MM.1S (cell line): ENCODE data around the gene CRMP1.

ENCODE experiments used
- DNase-seq: peaks from one replicate; pipeline ENCODE4 v3.0.0-alpha.2; 2015
- H2AFZ ChIP-seq: fragments of 300-600 bp; sonication (generic); 2 replicates; pipeline ENCODE4 v1.6.0; 2016; ENCODE audit warnings: antibody characterized with exemption, low read length
- H3F3A ChIP-seq: fragments of 300-600 bp; sonication (generic); 2 replicates; pipeline ENCODE4 v1.6.1; 2016; ENCODE audit warnings: mild to moderate bottlenecking, antibody characterized with exemption, low read length, moderate library complexity, mixed read lengths; ENCODE audit not compliant: insufficient read depth
- H3K27ac ChIP-seq: fragments of 300-600 bp; sonication (generic); 2 replicates; pipeline ENCODE4 v1.5.1; 2016; ENCODE audit warnings: mild to moderate bottlenecking, low read length
- H3K27me3 ChIP-seq: fragments of 300-600 bp; sonication (generic); replicated peaks from 2 replicates; pipeline ENCODE4 v1.6.0; 2016; ENCODE audit warnings: low read length; ENCODE audit not compliant: insufficient read depth
- H3K36me3 ChIP-seq: fragments of 300-600 bp; sonication (generic); replicated peaks from 2 replicates; pipeline ENCODE4 v1.6.1; 2016; ENCODE audit warnings: mild to moderate bottlenecking, low read length, mixed read lengths; ENCODE audit not compliant: insufficient read depth
- H3K4me1 ChIP-seq: fragments of 300-600 bp; sonication (generic); 2 replicates; pipeline ENCODE4 v1.6.1; 2016; ENCODE audit warnings: low read length, mixed read lengths
- H3K4me2 ChIP-seq: fragments of 300-600 bp; sonication (generic); 2 replicates; pipeline ENCODE4 v1.6.0; 2016; ENCODE audit warnings: low read depth, low read length
- H3K4me3 ChIP-seq: fragments of 300-600 bp; sonication (generic); 2 replicates; pipeline ENCODE4 v1.5.1; 2016; ENCODE audit warnings: low read length, mixed read lengths
- H3K79me2 ChIP-seq: fragments of 300-600 bp; sonication (generic); 2 replicates; pipeline ENCODE4 v1.6.1; 2016; ENCODE audit warnings: mixed run types, low read length, mixed read lengths
- H3K9ac ChIP-seq: fragments of 300-600 bp; sonication (generic); 2 replicates; pipeline ENCODE4 v1.6.1; 2016; ENCODE audit warnings: low read length, mixed read lengths
- H3K9me2 ChIP-seq: fragments of 300-600 bp; sonication (generic); replicated peaks from 2 replicates; pipeline ENCODE4 v1.6.1; 2016; ENCODE audit warnings: mild to moderate bottlenecking, low read length, mixed read lengths; ENCODE audit not compliant: insufficient read depth
- H3K9me3 ChIP-seq: fragments of 300-600 bp; sonication (generic); replicated peaks from 2 replicates; pipeline ENCODE4 v1.6.1; 2016; ENCODE audit warnings: mild to moderate bottlenecking, low read length, mixed read lengths; ENCODE audit not compliant: insufficient read depth
- H4K20me1 ChIP-seq: fragments of 300-600 bp; sonication (generic); 2 replicates; pipeline ENCODE4 v1.6.1; 2016; ENCODE audit warnings: mild to moderate bottlenecking, low read length, moderate library complexity, mixed read lengths; ENCODE audit not compliant: insufficient read depth
- EZH2 ChIP-seq: fragments of 300-600 bp; sonication (generic); optimal IDR thresholded peaks from 2 replicates; pipeline ENCODE3; 2017; ENCODE audit warnings: low read depth, mild to moderate bottlenecking, antibody characterized with exemption, low read length, mixed read lengths
- EZH2phosphoT487 ChIP-seq: fragments of 300-600 bp; sonication (generic); IDR thresholded peaks from 2 replicates; pipeline ENCODE4 v1.6.1; 2018; ENCODE audit warnings: antibody characterized with exemption, low read length
- TF ChIP-seq, protein P1 (sequence below): fragments of 300-600 bp; sonication (generic); IDR thresholded peaks from 2 replicates; pipeline ENCODE4 v1.5.1; 2016; ENCODE audit warnings: antibody characterized with exemption, low read length, mixed read lengths

The CRMP1 gene

DNA sequence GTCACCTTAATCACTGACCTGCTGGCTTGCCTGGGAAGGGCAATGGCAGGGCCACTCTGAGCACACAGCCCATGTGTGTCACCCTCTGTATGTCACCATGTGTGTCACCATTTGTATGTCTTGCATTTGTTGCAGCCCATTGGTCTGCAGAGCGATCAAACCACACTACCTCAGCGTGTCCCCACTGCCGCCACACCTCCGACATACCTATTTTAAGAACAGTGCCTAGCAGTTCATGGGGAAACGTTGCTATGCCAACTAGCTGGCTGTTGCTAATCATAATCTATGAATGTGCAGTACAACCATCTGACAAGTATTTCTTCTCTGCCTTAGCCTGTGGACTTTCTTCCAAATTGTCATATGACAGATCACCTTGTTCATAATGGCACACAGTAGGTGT lies 8.0 kb upstream of the CRMP1 start:
- H4K20me1 ChIP-seq = no peaks in the 10 kb centered on the region
- TF ChIP-seq, protein P1, sequence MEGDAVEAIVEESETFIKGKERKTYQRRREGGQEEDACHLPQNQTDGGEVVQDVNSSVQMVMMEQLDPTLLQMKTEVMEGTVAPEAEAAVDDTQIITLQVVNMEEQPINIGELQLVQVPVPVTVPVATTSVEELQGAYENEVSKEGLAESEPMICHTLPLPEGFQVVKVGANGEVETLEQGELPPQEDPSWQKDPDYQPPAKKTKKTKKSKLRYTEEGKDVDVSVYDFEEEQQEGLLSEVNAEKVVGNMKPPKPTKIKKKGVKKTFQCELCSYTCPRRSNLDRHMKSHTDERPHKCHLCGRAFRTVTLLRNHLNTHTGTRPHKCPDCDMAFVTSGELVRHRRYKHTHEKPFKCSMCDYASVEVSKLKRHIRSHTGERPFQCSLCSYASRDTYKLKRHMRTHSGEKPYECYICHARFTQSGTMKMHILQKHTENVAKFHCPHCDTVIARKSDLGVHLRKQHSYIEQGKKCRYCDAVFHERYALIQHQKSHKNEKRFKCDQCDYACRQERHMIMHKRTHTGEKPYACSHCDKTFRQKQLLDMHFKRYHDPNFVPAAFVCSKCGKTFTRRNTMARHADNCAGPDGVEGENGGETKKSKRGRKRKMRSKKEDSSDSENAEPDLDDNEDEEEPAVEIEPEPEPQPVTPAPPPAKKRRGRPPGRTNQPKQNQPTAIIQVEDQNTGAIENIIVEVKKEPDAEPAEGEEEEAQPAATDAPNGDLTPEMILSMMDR = no peak
- no peak for TF ChIP-seq EZH2phosphoT487
- TF ChIP-seq EZH2 = no peak
- H3K9ac ChIP-seq = no peak overlapping the region
- H2AFZ ChIP-seq = no peak overlapping the region
- no peak overlapping the region for H3K27ac ChIP-seq
- no peaks in the 10 kb centered on the region for H3F3A ChIP-seq
- H3K4me3 ChIP-seq = no peak overlapping the region
- H3K9me2 ChIP-seq = no peaks in the 10 kb centered on the region; the same call in 1 of the 2 replicates
- H3K9me3 ChIP-seq = no peaks in the 10 kb centered on the region
- H3K36me3 ChIP-seq = no peaks in the 10 kb centered on the region
- H3K4me2 ChIP-seq = no peak overlapping the region
- DNase-seq = no peak
- H3K79me2 ChIP-seq = no peaks in the 10 kb centered on the region
- no peaks in the 10 kb centered on the region for H3K4me1 ChIP-seq
- H3K27me3 ChIP-seq = peaks cover 22% of the 10 kb centered on the region; the same call in 1 of the 2 replicates

- Histone ChIP-seq H3K27ac (peak overlapping the region; percentile 9; the same call in 1 of the 2 replicates), H3K79me2 (no peaks in the 10 kb centered on the region), H3K4me3 (no peak overlapping the region), H3K4me1 (no peaks in the 10 kb centered on the region), H3K9ac (no peak overlapping the region), H3K36me3 (no peaks in the 10 kb centered on the region), H3K9me3 (no peaks in the 10 kb centered on the region), H4K20me1 (no peaks in the 10 kb centered on the region), H3F3A (no peaks in the 10 kb centered on the region), H2AFZ (no peak overlapping the region), H3K4me2 (no peak overlapping the region), H3K27me3 (peaks cover 25% of the 10 kb centered on the region; the same call in 1 of the 2 replicates), H3K9me2 (no peaks in the 10 kb centered on the region; the same call in 1 of the 2 replicates)
- TF ChIP-seq EZH2 (no peak), EZH2phosphoT487 (no peak)
- TF ChIP-seq, protein P1 = no peak
- no peak for DNase-seq
These were observed 7.0 kb upstream of the CRMP1 start for GRCh38 chr4:5899881-5900280.

- DNase-seq = no peak
- H3K4me2 ChIP-seq = no peak overlapping the region
- TF ChIP-seq EZH2phosphoT487 = no peak
- TF ChIP-seq, protein P1 = no peak
- H4K20me1 ChIP-seq = no peaks in the 10 kb centered on the region
- H3K79me2 ChIP-seq = no peaks in the 10 kb centered on the region
- peaks cover 25% of the 10 kb centered on the region; the same call in 1 of the 2 replicates for H3K27me3 ChIP-seq
- H3K27ac ChIP-seq = peak overlapping the region; percentile 9; the same call in 1 of the 2 replicates
- no peaks in the 10 kb centered on the region for H3F3A ChIP-seq
- H2AFZ ChIP-seq = no peak overlapping the region
- H3K36me3 ChIP-seq = no peaks in the 10 kb centered on the region
- H3K9me2 ChIP-seq = no peaks in the 10 kb centered on the region; the same call in 1 of the 2 replicates
- no peak overlapping the region for H3K9ac ChIP-seq
- no peaks in the 10 kb centered on the region for H3K4me1 ChIP-seq
- no peak overlapping the region for H3K4me3 ChIP-seq
- H3K9me3 ChIP-seq = no peaks in the 10 kb centered on the region
These were observed 6.5 kb upstream of the CRMP1 start for GRCh38 chr4:5899396-5899795.
